GM23248 (cell line): Measurements from ENCODE around the gene CPA1. TPM values are rescaled to one million over a fixed set of nuclear protein-coding genes. Genes with fewer than 3 reads are reported as not detected.
"Not testable (repeated sequence)": the region's sequence is repeated elsewhere in the genome, so short reads cannot be mapped to it uniquely, and the experiment has no call there.

ENCODE experiments used
- DNase-seq: peaks from one replicate; pipeline ENCODE4 v3.0.0-alpha.2; 2015
- H2AFZ ChIP-seq: fragments of 200-600 bp; sonication (generic); 2 replicates; pipeline ENCODE4 v1.6.1; 2016; ENCODE audit warnings: antibody characterized with exemption
- H3F3A ChIP-seq: fragments of 200-600 bp; sonication (generic); 2 replicates; pipeline ENCODE4 v1.6.1; 2016; ENCODE audit warnings: mild to moderate bottlenecking, antibody characterized with exemption, mixed run types; ENCODE audit not compliant: insufficient read depth
- H3K27ac ChIP-seq: fragments of 200-600 bp; sonication (generic); 2 replicates; pipeline ENCODE4 v1.5.1; 2016; ENCODE audit warnings: mild to moderate bottlenecking
- H3K27me3 ChIP-seq: fragments of 200-600 bp; sonication (generic); replicated peaks from 2 replicates; pipeline ENCODE4 v1.6.1; 2016; ENCODE audit warnings: mild to moderate bottlenecking; ENCODE audit not compliant: insufficient read depth
- H3K36me3 ChIP-seq: fragments of 200-600 bp; sonication (generic); 2 replicates; pipeline ENCODE4 v1.6.1; 2016; ENCODE audit warnings: low read depth, mild to moderate bottlenecking
- H3K4me1 ChIP-seq: fragments of 200-600 bp; sonication (generic); 2 replicates; pipeline ENCODE4 v1.6.1; 2016; ENCODE audit warnings: mild to moderate bottlenecking; ENCODE audit not compliant: insufficient read depth
- H3K4me2 ChIP-seq: fragments of 200-600 bp; sonication (generic); one replicate; pipeline ENCODE4 v1.6.1; 2016; ENCODE audit warnings: mild to moderate bottlenecking; ENCODE audit not compliant: unreplicated experiment
- H3K4me3 ChIP-seq: fragments of 200-600 bp; sonication (generic); 2 replicates; pipeline ENCODE4 v1.5.1; 2016; ENCODE audit warnings: mild to moderate bottlenecking
- H3K79me2 ChIP-seq: fragments of 200-600 bp; sonication (generic); 2 replicates; pipeline ENCODE4 v1.6.1; 2016; ENCODE audit warnings: mild to moderate bottlenecking; ENCODE audit not compliant: insufficient read depth
- H3K9ac ChIP-seq: fragments of 200-600 bp; sonication (generic); 2 replicates; pipeline ENCODE4 v1.6.1; 2016; ENCODE audit warnings: mild to moderate bottlenecking
- H3K9me2 ChIP-seq: fragments of 200-600 bp; sonication (generic); 2 replicates; pipeline ENCODE4 v1.6.1; 2016; ENCODE audit warnings: mixed run types, mild to moderate bottlenecking, moderate library complexity; ENCODE audit not compliant: insufficient read depth
- H3K9me3 ChIP-seq: fragments of 200-600 bp; sonication (generic); one replicate; pipeline ENCODE4 v1.6.1; 2017; ENCODE audit warnings: low read depth
- H4K20me1 ChIP-seq: fragments of 200-600 bp; sonication (generic); 2 replicates; pipeline ENCODE4 v1.6.0; 2016; ENCODE audit not compliant: insufficient read depth
- EZH2 ChIP-seq: fragments of 200-600 bp; sonication (generic); IDR thresholded peaks from 2 replicates; pipeline ENCODE4 v1.6.1; 2018; ENCODE audit warnings: antibody characterized with exemption, mild to moderate bottlenecking; ENCODE audit not compliant: insufficient read depth, poor library complexity, severe bottlenecking
- EZH2phosphoT487 ChIP-seq: fragments of 200-600 bp; sonication (generic); IDR thresholded peaks from 2 replicates; pipeline ENCODE4 v1.6.1; 2018; ENCODE audit warnings: antibody characterized with exemption, moderate library complexity, mild to moderate bottlenecking, low read depth; ENCODE audit not compliant: insufficient read depth
- WGBS, 2 experiments: methylation state at CpG; one replicate each; pipeline ENCODE4 v1.1.6; 2015 to 2017; ENCODE audit warnings: low lambda C conversion rate in 2 of 2, low coverage in 1 of 2; ENCODE audit errors: missing lambda C conversion rate in 2 of 2; 5-methylcytosine and 5-hydroxymethylcytosine counted together
- in situ Hi-C: fragments of 300-500 bp; cut with MboI; formaldehyde crosslinking; loops from 2 replicates; pipeline ENCODE4 v1.15.0; 2020
- polyA plus RNA-seq: library from polyadenylated mRNA; unstranded; fragments of >200 nt; fragmentation: Nextera tagmentation; extraction: Ambion mirVana; gene quantifications from 2 replicates; pipeline ENCODE4 v1.2.1, GENCODE V29; 2016
- total RNA-seq: library from RNA; depleted of rRNA; stranded (reverse); fragments of >200 nt; shearing (Covaris generic); gene quantifications from 2 replicates; pipeline ENCODE4 v1.2.3, GENCODE V29; 2014

The CPA1 gene
- total and polyA plus RNA-seq, 2 experiments from 2014 or later = not detected

- Histone ChIP-seq H3K79me2 (no peaks in the 10 kb centered on the region), H3K36me3 (no peaks in the 10 kb centered on the region), H3K4me2 (no peak overlapping the region), H3K4me3 (no peak overlapping the region), H3F3A (peaks cover 38% of the 10 kb centered on the region), H3K9me3 (no peaks in the 10 kb centered on the region), H2AFZ (peak overlapping the region; percentile 95), H3K27me3 (no peaks in the 10 kb centered on the region), H3K9ac (no peak overlapping the region), H3K9me2 (no peaks in the 10 kb centered on the region), H4K20me1 (no peaks in the 10 kb centered on the region), H3K27ac (peak overlapping the region; percentile 94), H3K4me1 (peaks cover 44% of the 10 kb centered on the region)
- DNase-seq = no peak
- 91 to 93% methylated on average over 6 of the region's 6 CpGs for WGBS, 2 experiments
- in situ Hi-C loops = no loop called here
- TF ChIP-seq EZH2 (no peak), EZH2phosphoT487 (no peak)
Observed at GRCh38 chr7:130374507-130374906, 5.8 kb upstream of the CPA1 start.

- in situ Hi-C loops, H2AFZ ChIP-seq, H4K20me1 ChIP-seq, H3K79me2 ChIP-seq, H3K27ac ChIP-seq, DNase-seq, H3K9me2 ChIP-seq, H3K9ac ChIP-seq, H3K27me3 ChIP-seq, H3K36me3 ChIP-seq, H3K4me2 ChIP-seq, H3K9me3 ChIP-seq, H3K4me3 ChIP-seq: not testable (repeated sequence)
- 64 to 94% methylated on average over 1 of the region's 1 CpG for WGBS, 2 experiments
- peaks cover 24% of the 10 kb centered on the region for H3K4me1 ChIP-seq
- H3F3A ChIP-seq = peaks cover 24% of the 10 kb centered on the region
Observed at GRCh38 chr7:130376461-130376860, 3.8 kb upstream of the CPA1 start.

- Histone ChIP-seq H2AFZ (no peak overlapping the region), H3K9me3 (no peaks in the 10 kb centered on the region), H4K20me1 (no peaks in the 10 kb centered on the region), H3K36me3 (no peaks in the 10 kb centered on the region), H3K9me2 (no peaks in the 10 kb centered on the region), H3K27ac (no peak overlapping the region), H3K9ac (no peak overlapping the region), H3K4me3 (no peak overlapping the region), H3K4me1 (peaks cover 22% of the 10 kb centered on the region), H3K79me2 (no peaks in the 10 kb centered on the region), H3K4me2 (no peak overlapping the region), H3K27me3 (no peaks in the 10 kb centered on the region), H3F3A (peaks cover 21% of the 10 kb centered on the region)
- in situ Hi-C loops = no loop called here
- WGBS, 2 experiments = 84 to 93% methylated on average over 6 of the region's 6 CpGs
- no peak for DNase-seq
- TF ChIP-seq EZH2 (no peak), EZH2phosphoT487 (no peak)
Observed at GRCh38 chr7:130377178-130377577, 3.1 kb upstream of the CPA1 start.

- 83 to 94% methylated on average over 7 of the region's 7 CpGs for WGBS, 2 experiments
- H3K27me3 ChIP-seq = no peaks in the 10 kb centered on the region
- no peak for TF ChIP-seq EZH2
- TF ChIP-seq EZH2phosphoT487 = no peak
Observed at GRCh38 chr7:130379019-130379418, 1.3 kb upstream of the CPA1 start.

GRCh38 chr7:130379532-130379920 is 768 bp upstream of the CPA1 start:
- H3K36me3 ChIP-seq = no peaks in the 10 kb centered on the region
- no peaks in the 10 kb centered on the region for H3K4me1 ChIP-seq
- no peak overlapping the region for H3K4me2 ChIP-seq
- H3F3A ChIP-seq = no peaks in the 10 kb centered on the region; the same call in 1 of the 2 replicates
- H2AFZ ChIP-seq = 0 out of 2 replicates have a peak overlapping the region, but pooled peaks have one; percentile 6
- in situ Hi-C loops = no loop called here
- no peaks in the 10 kb centered on the region for H3K9me2 ChIP-seq
- H3K27me3 ChIP-seq = no peaks in the 10 kb centered on the region
- 67 to 68% methylated on average over 10 of the region's 10 CpGs for WGBS, 2 experiments
- H4K20me1 ChIP-seq = no peaks in the 10 kb centered on the region
- H3K27ac ChIP-seq = no peak overlapping the region
- no peaks in the 10 kb centered on the region for H3K79me2 ChIP-seq
- H3K9ac ChIP-seq = no peak overlapping the region
- no peaks in the 10 kb centered on the region for H3K9me3 ChIP-seq
- TF ChIP-seq EZH2phosphoT487 (no peak), EZH2 (no peak)
- DNase-seq = no peak
- H3K4me3 ChIP-seq = no peak overlapping the region

More at GRCh38 chr7:130379019-130379418, 1.3 kb upstream of the CPA1 start:
- no peak overlapping the region for H3K4me3 ChIP-seq
- H4K20me1 ChIP-seq = no peaks in the 10 kb centered on the region
- no peak for DNase-seq
- no peaks in the 10 kb centered on the region for H3K9me3 ChIP-seq
- no peaks in the 10 kb centered on the region for H3K36me3 ChIP-seq
- no peak overlapping the region for H3K4me2 ChIP-seq
- H3F3A ChIP-seq = peaks cover 4% of the 10 kb centered on the region; the same call in 1 of the 2 replicates
- no peak overlapping the region for H3K27ac ChIP-seq
- H3K4me1 ChIP-seq = peaks cover 3% of the 10 kb centered on the region
- H3K9ac ChIP-seq = no peak overlapping the region
- H3K9me2 ChIP-seq = no peaks in the 10 kb centered on the region
- H2AFZ ChIP-seq = no peak overlapping the region
- in situ Hi-C loops = no loop called here
- no peaks in the 10 kb centered on the region for H3K79me2 ChIP-seq
